Body of pancreas (tissue), 4 donors: ENCODE measurements around the gene NOTCH2.
"Not testable (repeated sequence)": the region's sequence is repeated elsewhere in the genome, so short reads cannot be mapped to it uniquely, and the experiment has no call there.

Experiments used
- CTCF ChIP-seq, 7 experiments: fragments of 450-650 bp in 4 of 7; fragments of 200-600 bp in 3 of 7; sonication (generic) in 3 of 7; IDR thresholded peaks; one replicate each; pipeline ENCODE4 v1.5.1; 2016 to 2019; ENCODE audit warnings: antibody characterized with exemption in 7 of 7
- POLR2A ChIP-seq, 3 donors: fragments of 450-650 bp; IDR thresholded peaks; one replicate each; pipeline ENCODE4 v1.6.1; 2016; ENCODE audit warnings: antibody characterized with exemption in 3 of 3, mild to moderate bottlenecking in 2 of 3

- not testable (repeated sequence) for TF ChIP-seq CTCF, POLR2A (IDR thresholded peaks at IDR 0.05)
These were observed 73.5 kb downstream of the NOTCH2 start for GRCh38 chr1:119995975-119996374.
